ENCODE measurements around the gene ZDHHC20. TPM values are rescaled to one million over a fixed set of nuclear protein-coding genes. Genes with fewer than 3 reads are reported as not detected.

The ZDHHC20 gene
- total RNA-seq, 2 experiments from 2014 or later: 39.6 to 60.1 TPM

GRCh38 chr13:21328836-21329477 lies 130.1 kb downstream of the ZDHHC20 start:
- no peaks in the 10 kb centered on the region for H3K79me2 ChIP-seq (ENCODE audit: insufficient read depth, low read depth, low read length)
- no peak overlapping the region for H3K4me3 ChIP-seq (ENCODE audit: low read depth, low read length, poor library complexity, severe bottlenecking)
- no peak overlapping the region for H3K4me2 ChIP-seq (ENCODE audit: low read length)
- H3K9me2 ChIP-seq (ENCODE audit: insufficient read depth, low read length): no peaks in the 10 kb centered on the region
- POLR2A ChIA-PET: no interaction called here
- no peaks in the 10 kb centered on the region for H3K4me1 ChIP-seq (ENCODE audit: insufficient read depth, low read length, poor library complexity, severe bottlenecking)
- TF ChIP-seq, protein P1, sequence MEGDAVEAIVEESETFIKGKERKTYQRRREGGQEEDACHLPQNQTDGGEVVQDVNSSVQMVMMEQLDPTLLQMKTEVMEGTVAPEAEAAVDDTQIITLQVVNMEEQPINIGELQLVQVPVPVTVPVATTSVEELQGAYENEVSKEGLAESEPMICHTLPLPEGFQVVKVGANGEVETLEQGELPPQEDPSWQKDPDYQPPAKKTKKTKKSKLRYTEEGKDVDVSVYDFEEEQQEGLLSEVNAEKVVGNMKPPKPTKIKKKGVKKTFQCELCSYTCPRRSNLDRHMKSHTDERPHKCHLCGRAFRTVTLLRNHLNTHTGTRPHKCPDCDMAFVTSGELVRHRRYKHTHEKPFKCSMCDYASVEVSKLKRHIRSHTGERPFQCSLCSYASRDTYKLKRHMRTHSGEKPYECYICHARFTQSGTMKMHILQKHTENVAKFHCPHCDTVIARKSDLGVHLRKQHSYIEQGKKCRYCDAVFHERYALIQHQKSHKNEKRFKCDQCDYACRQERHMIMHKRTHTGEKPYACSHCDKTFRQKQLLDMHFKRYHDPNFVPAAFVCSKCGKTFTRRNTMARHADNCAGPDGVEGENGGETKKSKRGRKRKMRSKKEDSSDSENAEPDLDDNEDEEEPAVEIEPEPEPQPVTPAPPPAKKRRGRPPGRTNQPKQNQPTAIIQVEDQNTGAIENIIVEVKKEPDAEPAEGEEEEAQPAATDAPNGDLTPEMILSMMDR (conservative IDR thresholded peaks at IDR 0.05; ENCODE audit: low read length): no peak
- no peak for TF ChIP-seq EZH2phosphoT487 (IDR thresholded peaks at IDR 0.05; ENCODE audit: borderline replicate concordance, low read depth, low read length)
- BruUV-seq (replicated peaks): no TSS peak
- no peaks in the 10 kb centered on the region for H3K36me3 ChIP-seq (ENCODE audit: insufficient read depth, low read length)
- no peak for DNase-seq (ENCODE audit: low spot score)
- H3K27ac ChIP-seq (ENCODE audit: low read depth, low read length, poor library complexity, severe bottlenecking): no peak overlapping the region
- H4K20me1 ChIP-seq (ENCODE audit: insufficient read depth, low read length): no peaks in the 10 kb centered on the region
- intact Hi-C loops (cut with micrococcal nuclease; ENCODE audit: unreplicated experiment): no loop called here
- CTCF ChIA-PET (ENCODE audit: unreplicated experiment): no interaction called here
- H3K9me3 ChIP-seq (ENCODE audit: low read length): no peaks in the 10 kb centered on the region
- no peak overlapping the region for H2AFZ ChIP-seq (ENCODE audit: low read length)

- no peak overlapping the region for H3K4me3 ChIP-seq (ENCODE audit: low read depth, low read length, poor library complexity, severe bottlenecking)
- no peak for TF ChIP-seq EZH2phosphoT487 (IDR thresholded peaks at IDR 0.05; ENCODE audit: borderline replicate concordance, low read depth, low read length)
- TF ChIP-seq, protein P1 (conservative IDR thresholded peaks at IDR 0.05; ENCODE audit: low read length): no peak
- ChIA-PET POLR2A (no interaction called here), CTCF (ENCODE audit: unreplicated experiment) (no interaction called here)
- intact Hi-C loops (cut with micrococcal nuclease; ENCODE audit: unreplicated experiment): no loop called here
- no peaks in the 10 kb centered on the region for H3K79me2 ChIP-seq (ENCODE audit: insufficient read depth, low read depth, low read length)
- H3K36me3 ChIP-seq (ENCODE audit: insufficient read depth, low read length): no peaks in the 10 kb centered on the region
- no peaks in the 10 kb centered on the region for H3K4me1 ChIP-seq (ENCODE audit: insufficient read depth, low read length, poor library complexity, severe bottlenecking)
- H3K4me2 ChIP-seq (ENCODE audit: low read length): no peak overlapping the region
- no peak overlapping the region for H3K27ac ChIP-seq (ENCODE audit: low read depth, low read length, poor library complexity, severe bottlenecking)
- no peak overlapping the region for H2AFZ ChIP-seq (ENCODE audit: low read length)
- H3K9me3 ChIP-seq (ENCODE audit: low read length): no peaks in the 10 kb centered on the region
- H4K20me1 ChIP-seq (ENCODE audit: insufficient read depth, low read length): no peaks in the 10 kb centered on the region
- DNase-seq (ENCODE audit: low spot score): no peak
- no peaks in the 10 kb centered on the region for H3K9me2 ChIP-seq (ENCODE audit: insufficient read depth, low read length)
- BruUV-seq (replicated peaks): no TSS peak
These were observed 130.9 kb downstream of the ZDHHC20 start for GRCh38 chr13:21328201-21328600.

DNA sequence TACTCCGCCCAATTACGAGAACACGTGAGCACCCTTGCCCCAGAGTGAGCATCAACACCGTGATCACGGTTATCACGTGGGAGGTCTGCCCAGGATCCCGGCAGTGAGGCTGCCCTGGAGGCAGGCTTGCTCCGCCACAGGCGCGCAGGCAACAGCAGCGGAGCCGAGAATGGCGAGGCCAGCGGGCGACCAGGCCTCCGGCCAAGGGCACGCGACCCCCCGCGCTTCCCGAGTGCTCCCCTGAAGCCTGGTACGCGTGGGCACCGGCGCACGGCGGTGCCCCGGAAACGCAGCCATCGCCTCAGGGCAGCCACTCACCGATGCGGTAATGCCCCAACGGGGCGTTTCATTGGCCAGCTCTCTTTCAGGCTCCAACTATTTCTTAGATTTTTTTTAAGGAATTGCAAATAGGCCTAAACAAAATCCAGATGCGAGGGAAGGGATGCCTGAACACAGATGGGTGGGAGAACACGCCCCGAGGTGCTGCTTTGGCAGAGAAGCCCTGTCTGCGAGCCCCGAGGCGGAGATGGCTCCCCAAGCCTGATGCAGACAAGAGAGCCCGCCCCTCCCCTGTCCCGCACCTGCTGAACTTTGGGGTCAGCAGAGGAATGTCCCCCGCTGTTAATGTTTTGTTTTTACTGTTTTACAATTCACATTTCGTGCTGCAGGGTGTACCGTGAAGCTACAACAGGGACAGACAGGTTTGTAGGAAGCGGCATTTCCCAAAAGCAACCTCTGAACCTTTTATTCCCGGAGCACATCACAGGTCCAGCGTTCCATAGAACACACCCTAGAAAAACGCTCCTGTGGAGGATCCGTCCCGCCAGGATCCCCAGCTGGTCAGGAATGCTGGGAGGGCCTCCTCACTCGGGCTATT lies 132.7 kb downstream of the ZDHHC20 start:
- H3K36me3 ChIP-seq (ENCODE audit: insufficient read depth, low read length): no peaks in the 10 kb centered on the region
- H3K9me2 ChIP-seq (ENCODE audit: insufficient read depth, low read length): no peaks in the 10 kb centered on the region
- no TSS peak for BruUV-seq (replicated peaks)
- ChIA-PET CTCF (ENCODE audit: unreplicated experiment) (no interaction called here), POLR2A (interaction anchor here (0.6 kb wide), 1 partner anchor 790 kb away, joined by 3 read pairs; no protein-coding TSS in a partner anchor)
- peak overlapping the region; percentile 16; the same call in 1 of the 2 replicates for H3K4me2 ChIP-seq (ENCODE audit: low read length)
- intact Hi-C loops (cut with micrococcal nuclease; ENCODE audit: unreplicated experiment): no loop called here
- no peak overlapping the region for H3K27ac ChIP-seq (ENCODE audit: low read depth, low read length, poor library complexity, severe bottlenecking)
- H3K4me3 ChIP-seq (ENCODE audit: low read depth, low read length, poor library complexity, severe bottlenecking): no peak overlapping the region
- no peaks in the 10 kb centered on the region for H3K4me1 ChIP-seq (ENCODE audit: insufficient read depth, low read length, poor library complexity, severe bottlenecking)
- no peaks in the 10 kb centered on the region for H3K9me3 ChIP-seq (ENCODE audit: low read length)
- H3K79me2 ChIP-seq (ENCODE audit: insufficient read depth, low read depth, low read length): no peaks in the 10 kb centered on the region
- H4K20me1 ChIP-seq (ENCODE audit: insufficient read depth, low read length): no peaks in the 10 kb centered on the region
- no peak for DNase-seq (ENCODE audit: low spot score)
- H2AFZ ChIP-seq (ENCODE audit: low read length): no peak overlapping the region
- no peak for TF ChIP-seq EZH2phosphoT487 (IDR thresholded peaks at IDR 0.05; ENCODE audit: borderline replicate concordance, low read depth, low read length)
- TF ChIP-seq, protein P1 (conservative IDR thresholded peaks at IDR 0.05; ENCODE audit: low read length): no peak
